GM15510 (cell line): ENCODE results near the gene RIMOC1.

ENCODE experiments used
- POLR2A ChIP-seq: IDR thresholded peaks from 3 replicates; pipeline ENCODE4 v1.6.1; 2011; ENCODE audit warnings: borderline replicate concordance; ENCODE audit not compliant: insufficient read length; ENCODE audit errors: extremely low read depth

Gene RIMOC1

GRCh38 chr5:41903892-41904799, at the start of gene RIMOC1:
RIMOC1 (plus strand) TSS chr5:41904344; CDS start chr5:41904368, 24 bp downstream.
- peak; percentile 88 for TF ChIP-seq POLR2A

GRCh38 chr5:41856644-41857491, 47.3 kb upstream of the RIMOC1 start:
- TF ChIP-seq POLR2A = no peak

GRCh38 chr5:41857989-41858388, 46.2 kb upstream of the RIMOC1 start:
- no peak for TF ChIP-seq POLR2A

GRCh38 chr5:41858890-41859289, 45.3 kb upstream of the RIMOC1 start:
- no peak for TF ChIP-seq POLR2A

GRCh38 chr5:41863871-41864486, 40.2 kb upstream of the RIMOC1 start:
- no peak for TF ChIP-seq POLR2A

- TF ChIP-seq POLR2A = no peak
Observed at GRCh38 chr5:41869151-41869723, 34.9 kb upstream of the RIMOC1 start.

- peak; percentile 95 for TF ChIP-seq POLR2A
Observed at GRCh38 chr5:41869724-41870626, 34.2 kb upstream of the RIMOC1 start, which contains the start of gene OXCT1. OXCT1 (minus strand) TSS chr5:41870425; CDS start chr5:41870358, 67 bp downstream.

- TF ChIP-seq POLR2A = no peak
Observed at GRCh38 chr5:41870627-41871048, 33.5 kb upstream of the RIMOC1 start.

GRCh38 chr5:41871852-41872251, 32.3 kb upstream of the RIMOC1 start:
- no peak for TF ChIP-seq POLR2A

- TF ChIP-seq POLR2A = no peak
Observed at GRCh38 chr5:41874512-41875060, 29.6 kb upstream of the RIMOC1 start.

- TF ChIP-seq POLR2A = no peak
Observed at GRCh38 chr5:41875121-41875520, 29.0 kb upstream of the RIMOC1 start.

- TF ChIP-seq POLR2A = no peak
Observed at GRCh38 chr5:41876678-41877077, 27.5 kb upstream of the RIMOC1 start.

GRCh38 chr5:41877408-41877807, 26.7 kb upstream of the RIMOC1 start:
- TF ChIP-seq POLR2A = no peak
